ENCODE measurements around the gene HIP1.
"Not testable (repeated sequence)": the region's sequence is repeated elsewhere in the genome, so short reads cannot be mapped to it uniquely, and the experiment has no call there.

The HIP1 gene

DNA sequence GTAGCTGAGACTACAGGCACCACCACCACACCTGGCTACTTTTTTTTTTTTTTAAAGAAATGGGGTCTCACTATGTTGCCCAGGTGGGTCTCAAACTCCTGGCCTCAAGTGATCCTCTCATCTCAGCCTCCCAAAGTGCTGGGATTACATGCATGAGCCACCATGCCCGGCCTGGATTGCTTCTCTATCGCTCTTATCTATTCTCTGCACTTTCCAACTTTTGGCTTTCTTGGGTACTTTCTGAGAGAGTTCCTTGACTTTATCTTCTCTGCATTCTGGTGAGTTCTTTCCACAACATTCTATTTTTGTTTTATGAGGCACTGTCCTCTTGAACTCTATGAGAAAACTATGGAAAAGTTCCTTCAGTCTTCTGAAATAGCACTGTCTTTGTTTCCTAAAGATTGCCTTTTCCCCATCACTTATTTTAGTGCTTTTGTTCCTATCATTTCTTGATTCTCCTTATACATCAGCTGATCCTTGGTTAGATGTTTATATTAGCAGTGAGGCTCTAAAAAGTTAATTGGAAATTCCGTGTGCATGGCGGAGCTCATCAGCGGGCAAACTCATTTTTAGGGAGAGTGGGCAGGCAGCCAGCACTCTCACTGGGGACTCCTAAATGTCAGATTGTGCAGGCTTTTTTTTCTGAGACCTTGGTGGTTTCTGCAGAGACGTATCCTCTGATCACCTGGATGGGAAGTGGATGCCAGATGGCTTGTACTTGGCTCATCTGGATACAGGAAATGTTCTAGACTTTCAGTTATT, 43.9 kb downstream of the HIP1 start:
- H3K4me2 ChIP-seq (ENCODE audit: low read depth, low read length, poor library complexity, severe bottlenecking): no peak overlapping the region
- H3K4me3 ChIP-seq (ENCODE audit: insufficient read depth, low read length, poor library complexity, severe bottlenecking): no peak overlapping the region
- no peaks in the 10 kb centered on the region; the same call in 1 of the 2 replicates for H3F3A ChIP-seq (ENCODE audit: insufficient read depth)
- H3K36me3 ChIP-seq (ENCODE audit: low read length): no peaks in the 10 kb centered on the region
- no peaks in the 10 kb centered on the region for H4K20me1 ChIP-seq (ENCODE audit: low read depth, low read length)
- H3K27ac ChIP-seq (ENCODE audit: low read depth, low read length): no peak overlapping the region
- no peaks in the 10 kb centered on the region for H3K79me2 ChIP-seq (ENCODE audit: insufficient read depth, low read length)
- no peaks in the 10 kb centered on the region for H3K9me3 ChIP-seq (ENCODE audit: insufficient read depth, low read length)
- H3K9ac ChIP-seq (ENCODE audit: low read length): no peak overlapping the region
- H3K9me2 ChIP-seq (replicated peaks; ENCODE audit: insufficient read depth, low read length): no peaks in the 10 kb centered on the region
- no peak overlapping the region for H2AFZ ChIP-seq (ENCODE audit: low read depth, low read length, severe bottlenecking)
- no peaks in the 10 kb centered on the region for H3K27me3 ChIP-seq (ENCODE audit: low read length)
- TF ChIP-seq, protein P1, sequence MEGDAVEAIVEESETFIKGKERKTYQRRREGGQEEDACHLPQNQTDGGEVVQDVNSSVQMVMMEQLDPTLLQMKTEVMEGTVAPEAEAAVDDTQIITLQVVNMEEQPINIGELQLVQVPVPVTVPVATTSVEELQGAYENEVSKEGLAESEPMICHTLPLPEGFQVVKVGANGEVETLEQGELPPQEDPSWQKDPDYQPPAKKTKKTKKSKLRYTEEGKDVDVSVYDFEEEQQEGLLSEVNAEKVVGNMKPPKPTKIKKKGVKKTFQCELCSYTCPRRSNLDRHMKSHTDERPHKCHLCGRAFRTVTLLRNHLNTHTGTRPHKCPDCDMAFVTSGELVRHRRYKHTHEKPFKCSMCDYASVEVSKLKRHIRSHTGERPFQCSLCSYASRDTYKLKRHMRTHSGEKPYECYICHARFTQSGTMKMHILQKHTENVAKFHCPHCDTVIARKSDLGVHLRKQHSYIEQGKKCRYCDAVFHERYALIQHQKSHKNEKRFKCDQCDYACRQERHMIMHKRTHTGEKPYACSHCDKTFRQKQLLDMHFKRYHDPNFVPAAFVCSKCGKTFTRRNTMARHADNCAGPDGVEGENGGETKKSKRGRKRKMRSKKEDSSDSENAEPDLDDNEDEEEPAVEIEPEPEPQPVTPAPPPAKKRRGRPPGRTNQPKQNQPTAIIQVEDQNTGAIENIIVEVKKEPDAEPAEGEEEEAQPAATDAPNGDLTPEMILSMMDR (IDR thresholded peaks at IDR 0.05; ENCODE audit: insufficient read depth, low read length, poor library complexity, severe bottlenecking): no peak
- TF ChIP-seq EZH2phosphoT487 (conservative IDR thresholded peaks at IDR 0.05; ENCODE audit: low read length): no peak

DNA sequence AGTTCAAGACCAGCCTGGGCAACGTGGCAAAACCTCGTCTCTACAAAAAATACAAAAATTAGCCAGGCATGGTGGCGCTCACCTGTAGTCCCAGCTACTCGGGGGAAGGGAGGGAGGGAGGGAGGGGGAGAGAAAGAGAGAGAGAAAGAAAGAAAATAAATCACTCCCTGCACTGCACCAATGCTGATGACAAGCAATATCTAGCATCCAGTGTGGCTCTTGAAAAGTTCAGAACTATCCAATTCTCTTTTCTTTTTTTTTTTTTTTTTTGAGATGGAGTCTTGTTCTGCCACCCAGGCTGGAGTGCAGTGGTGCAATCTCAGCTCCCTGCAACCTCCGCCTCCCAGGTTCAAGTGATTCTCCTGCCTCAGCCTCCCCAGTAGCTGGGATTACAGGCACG, 45.1 kb downstream of the HIP1 start:
- not testable (repeated sequence) for H3F3A ChIP-seq (ENCODE audit: insufficient read depth); H3K9ac ChIP-seq (ENCODE audit: low read length); H3K27me3 ChIP-seq (ENCODE audit: low read length); H3K4me3 ChIP-seq (ENCODE audit: insufficient read depth, low read length, poor library complexity, severe bottlenecking); H3K36me3 ChIP-seq (ENCODE audit: low read length); H3K9me2 ChIP-seq (replicated peaks; ENCODE audit: insufficient read depth, low read length); H3K27ac ChIP-seq (ENCODE audit: low read depth, low read length); H3K9me3 ChIP-seq (ENCODE audit: insufficient read depth, low read length); H2AFZ ChIP-seq (ENCODE audit: low read depth, low read length, severe bottlenecking); H3K4me2 ChIP-seq (ENCODE audit: low read depth, low read length, poor library complexity, severe bottlenecking); H4K20me1 ChIP-seq (ENCODE audit: low read depth, low read length); H3K79me2 ChIP-seq (ENCODE audit: insufficient read depth, low read length)

DNA sequence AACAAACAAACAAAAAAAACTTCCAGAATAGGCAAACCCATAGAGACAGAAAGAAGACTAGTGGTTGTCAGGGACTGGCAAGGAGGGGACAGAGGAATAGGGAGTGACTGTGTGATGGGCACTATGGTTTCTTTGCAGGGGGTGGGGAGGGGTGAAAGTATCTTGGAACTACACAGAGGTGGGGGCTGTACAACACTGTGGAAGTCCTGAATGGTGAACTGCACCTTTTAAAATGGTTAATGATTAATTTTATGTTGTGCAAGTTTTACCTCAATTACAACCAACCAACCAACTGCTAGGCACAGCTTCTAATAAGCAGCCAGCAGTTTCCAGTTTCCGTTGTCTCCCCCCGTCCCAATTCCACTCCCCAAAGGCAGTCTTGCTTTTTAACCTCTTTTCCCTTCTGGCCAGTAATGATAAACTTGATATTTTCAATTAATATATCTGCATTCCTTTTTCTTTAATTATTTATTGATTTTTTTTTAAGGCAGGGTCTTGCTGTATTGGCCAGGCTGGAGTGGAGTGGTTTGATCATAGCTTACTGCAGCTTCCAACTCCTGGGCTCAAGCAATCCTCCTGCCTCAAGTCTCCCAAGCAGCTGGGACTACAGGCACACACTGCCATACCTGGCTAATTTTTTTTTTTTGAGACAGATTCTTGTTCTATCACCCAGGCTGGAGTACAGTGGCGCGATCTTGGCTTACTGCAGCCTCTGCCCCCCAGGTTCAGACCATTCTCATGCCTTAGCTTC, 46.8 kb downstream of the HIP1 start:
- Histone ChIP-seq H3K27me3 (ENCODE audit: low read length) (no peaks in the 10 kb centered on the region), H3K79me2 (ENCODE audit: insufficient read depth, low read length) (no peaks in the 10 kb centered on the region), H3K9me2 (replicated peaks; ENCODE audit: insufficient read depth, low read length) (no peaks in the 10 kb centered on the region), H3K4me3 (ENCODE audit: insufficient read depth, low read length, poor library complexity, severe bottlenecking) (no peak overlapping the region), H4K20me1 (ENCODE audit: low read depth, low read length) (no peaks in the 10 kb centered on the region), H3F3A (ENCODE audit: insufficient read depth) (no peaks in the 10 kb centered on the region), H2AFZ (ENCODE audit: low read depth, low read length, severe bottlenecking) (no peak overlapping the region), H3K4me2 (ENCODE audit: low read depth, low read length, poor library complexity, severe bottlenecking) (no peak overlapping the region), H3K27ac (ENCODE audit: low read depth, low read length) (no peak overlapping the region), H3K9me3 (ENCODE audit: insufficient read depth, low read length) (no peaks in the 10 kb centered on the region), H3K9ac (ENCODE audit: low read length) (no peak overlapping the region), H3K36me3 (ENCODE audit: low read length) (no peaks in the 10 kb centered on the region)
- TF ChIP-seq, protein P1 (IDR thresholded peaks at IDR 0.05; ENCODE audit: insufficient read depth, low read length, poor library complexity, severe bottlenecking): no peak
- no peak for TF ChIP-seq EZH2phosphoT487 (conservative IDR thresholded peaks at IDR 0.05; ENCODE audit: low read length)

DNA sequence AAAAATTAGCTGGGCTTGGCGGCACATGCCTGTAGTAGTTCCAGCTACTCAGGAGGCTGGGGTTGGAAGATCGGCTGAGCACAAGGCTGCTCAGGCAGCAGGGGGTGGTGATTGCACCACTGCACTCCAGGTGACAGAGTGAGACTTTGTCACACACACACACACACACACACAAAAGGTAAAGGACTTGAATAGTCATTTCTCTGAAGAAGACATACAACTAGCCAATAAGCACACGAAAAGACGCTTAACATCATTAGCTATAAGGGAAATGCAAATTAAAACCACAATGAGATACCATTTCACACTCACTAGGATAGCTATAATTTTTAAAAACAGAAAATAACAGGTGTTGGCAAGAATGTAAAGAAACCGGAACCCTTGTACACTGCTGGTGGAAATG, 48.6 kb downstream of the HIP1 start:
- no peak overlapping the region for H3K4me2 ChIP-seq (ENCODE audit: low read depth, low read length, poor library complexity, severe bottlenecking)
- no peak overlapping the region for H3K4me3 ChIP-seq (ENCODE audit: insufficient read depth, low read length, poor library complexity, severe bottlenecking)
- no peaks in the 10 kb centered on the region for H3F3A ChIP-seq (ENCODE audit: insufficient read depth)
- no peak overlapping the region for H3K9ac ChIP-seq (ENCODE audit: low read length)
- no peak for TF ChIP-seq EZH2phosphoT487 (conservative IDR thresholded peaks at IDR 0.05; ENCODE audit: low read length)
- TF ChIP-seq, protein P1 (IDR thresholded peaks at IDR 0.05; ENCODE audit: insufficient read depth, low read length, poor library complexity, severe bottlenecking): no peak
- H3K9me3 ChIP-seq (ENCODE audit: insufficient read depth, low read length): no peaks in the 10 kb centered on the region
- H3K27ac ChIP-seq (ENCODE audit: low read depth, low read length): no peak overlapping the region
- H3K9me2 ChIP-seq (replicated peaks; ENCODE audit: insufficient read depth, low read length): no peaks in the 10 kb centered on the region
- no peak overlapping the region for H2AFZ ChIP-seq (ENCODE audit: low read depth, low read length, severe bottlenecking)
- no peaks in the 10 kb centered on the region for H4K20me1 ChIP-seq (ENCODE audit: low read depth, low read length)
- H3K27me3 ChIP-seq (ENCODE audit: low read length): no peaks in the 10 kb centered on the region
- no peaks in the 10 kb centered on the region for H3K79me2 ChIP-seq (ENCODE audit: insufficient read depth, low read length)
- no peaks in the 10 kb centered on the region for H3K36me3 ChIP-seq (ENCODE audit: low read length)

Data from SU-DHL-6 (cell line).